Stimulated activated CD8-positive, alpha-beta memory T cell treated with anti-CD3 and anti-CD28 coated beads, Interleukin-4, amount 100 ng/mL, for 48 hours (primary cell): ENCODE data around the gene KRT6A.
"Not testable (repeated sequence)": the region's sequence is repeated elsewhere in the genome, so short reads cannot be mapped to it uniquely, and the experiment has no call there.

Experiments
- DNase-seq: peaks from one replicate; pipeline ENCODE4 v3.0.0-alpha.2; 2020

Gene KRT6A

DNA sequence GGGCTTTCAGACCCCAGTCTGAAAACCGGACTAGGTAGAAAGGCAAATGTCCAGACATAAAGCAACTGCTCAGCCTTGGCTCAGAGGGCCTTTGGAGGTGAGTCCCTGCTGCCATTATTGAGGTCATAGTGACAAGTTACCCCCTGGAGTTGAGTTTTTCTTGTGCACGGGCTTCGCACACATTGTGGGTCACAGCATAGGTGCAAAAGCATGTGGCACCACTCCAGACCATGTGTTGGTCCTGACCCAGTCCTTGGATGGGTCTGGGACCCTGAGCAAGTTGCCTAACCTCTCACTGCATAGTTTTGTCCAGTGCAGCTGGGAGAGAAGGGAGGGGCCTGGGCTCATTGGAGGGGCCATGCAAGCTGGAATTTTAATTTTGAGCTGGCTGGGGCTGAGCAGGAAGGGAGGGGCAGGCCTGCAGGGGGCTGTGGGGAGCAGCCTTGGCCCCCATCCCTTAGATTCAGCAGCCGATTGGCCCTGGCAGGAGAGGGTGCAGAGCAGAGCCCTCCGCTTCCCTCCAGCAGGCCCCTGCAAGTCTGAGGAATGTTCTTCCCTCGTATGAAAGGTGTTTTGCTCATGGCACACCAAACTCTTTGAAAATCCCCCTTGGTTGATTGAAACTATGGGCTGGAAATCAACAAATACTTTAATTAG is 31.3 kb upstream of the KRT6A start:
- no peak for DNase-seq

DNA sequence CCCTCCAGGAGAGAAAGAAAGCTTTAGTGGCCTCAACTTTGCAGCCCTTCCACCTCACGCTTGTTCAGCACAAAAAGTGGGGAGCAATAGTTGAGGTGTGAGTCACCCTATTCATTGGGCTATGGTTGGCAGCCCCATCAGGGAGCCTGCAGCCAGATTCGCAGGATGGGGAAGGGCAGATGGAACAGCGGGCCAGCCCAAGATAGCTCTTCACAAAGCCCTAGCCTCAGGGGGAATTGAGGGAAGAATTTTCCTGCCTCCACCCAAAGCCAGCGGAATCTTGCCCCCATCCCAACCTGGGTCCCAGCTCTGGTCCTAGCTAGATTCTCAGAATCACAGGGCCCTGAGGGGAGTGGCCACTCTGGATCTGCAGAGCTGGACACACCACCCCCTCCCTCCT is 30.8 kb upstream of the KRT6A start:
- DNase-seq = peak; percentile 16

DNA sequence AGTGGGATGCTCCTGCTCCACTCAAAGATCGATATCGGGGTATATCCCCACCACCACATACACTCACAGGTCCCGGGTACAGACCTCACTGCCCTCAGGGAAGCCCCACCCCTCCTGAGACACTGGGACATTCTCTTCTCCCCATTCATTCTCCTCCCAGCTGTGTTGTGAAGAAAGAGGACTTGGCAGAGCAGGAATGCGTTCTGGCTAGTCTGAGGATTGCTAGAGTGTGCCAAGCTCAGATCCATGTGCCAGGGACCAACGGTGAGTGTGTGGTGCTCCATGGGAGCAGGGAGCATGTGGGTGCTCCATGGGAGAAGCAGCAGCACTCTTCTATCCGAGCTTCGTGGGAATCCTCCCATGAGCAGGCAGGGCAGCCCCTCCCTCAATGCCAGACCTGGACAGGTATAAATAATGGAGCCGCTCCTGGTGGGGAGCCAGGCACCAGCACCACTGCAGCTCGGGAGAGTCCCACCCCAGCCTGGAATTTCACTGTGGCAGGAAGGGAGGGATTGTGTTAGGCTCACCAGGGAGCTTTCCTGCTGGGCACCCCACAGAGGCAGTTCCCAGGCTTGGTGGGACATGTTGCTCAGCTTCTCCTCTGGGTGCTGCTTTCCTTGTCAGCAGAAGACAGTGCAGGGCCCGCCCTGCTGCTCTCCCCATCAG is 29.4 kb upstream of the KRT6A start:
- peak; percentile 13 for DNase-seq

DNA sequence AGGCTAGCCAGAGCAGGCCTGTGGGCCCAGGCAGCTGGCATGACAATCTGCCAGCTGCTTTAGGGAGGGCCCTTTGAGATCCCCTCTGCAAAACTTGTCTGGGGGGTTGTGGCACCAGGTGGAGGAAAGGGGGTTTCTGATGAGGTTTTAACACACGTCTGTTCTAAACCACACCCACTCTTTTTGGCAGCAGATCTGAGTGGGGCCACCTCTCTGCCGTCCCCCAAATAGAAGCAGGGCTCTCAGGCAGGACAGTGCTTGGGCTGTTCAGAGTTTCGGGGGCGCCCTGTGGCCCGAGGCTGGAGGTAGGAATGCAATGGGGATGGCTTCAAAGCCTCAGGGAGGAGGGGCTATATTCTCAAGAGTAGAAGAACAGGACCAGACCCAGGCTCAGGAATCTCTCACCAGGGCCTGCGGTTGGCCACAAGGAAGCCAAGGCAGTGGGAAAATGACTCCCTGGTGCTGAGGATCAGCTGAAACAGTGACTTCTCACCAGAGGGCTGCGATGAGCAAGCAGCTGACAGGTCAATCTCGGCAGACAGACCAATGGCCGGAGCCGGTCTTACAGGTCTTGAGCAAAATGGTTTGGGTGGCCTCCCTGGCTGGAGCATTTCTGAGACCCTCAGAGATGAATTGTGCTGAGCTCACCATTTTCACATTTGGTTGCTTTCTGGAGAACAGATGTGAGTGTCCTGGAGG is 28.7 kb upstream of the KRT6A start:
- peak; percentile 17 for DNase-seq

DNA sequence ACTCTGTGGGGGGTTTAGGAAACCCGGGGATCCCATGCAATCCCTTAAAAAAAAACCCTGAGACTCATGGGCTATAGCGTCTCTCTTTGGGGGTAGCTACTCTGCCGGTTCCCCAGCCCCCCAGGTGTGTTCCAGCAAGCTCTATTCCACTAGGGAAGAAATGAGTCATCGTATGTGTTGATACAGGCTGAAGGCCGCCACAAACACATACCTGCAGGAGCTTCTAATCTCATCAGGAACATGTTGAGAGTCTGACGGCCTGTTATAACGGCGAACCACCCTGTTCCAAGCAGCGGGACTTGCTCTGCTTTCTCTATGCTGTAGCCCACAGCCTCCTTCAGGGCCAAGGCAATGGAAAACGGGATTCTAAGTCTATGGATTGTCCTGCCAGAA is 28.1 kb upstream of the KRT6A start:
- DNase-seq = peak; percentile 7

DNA sequence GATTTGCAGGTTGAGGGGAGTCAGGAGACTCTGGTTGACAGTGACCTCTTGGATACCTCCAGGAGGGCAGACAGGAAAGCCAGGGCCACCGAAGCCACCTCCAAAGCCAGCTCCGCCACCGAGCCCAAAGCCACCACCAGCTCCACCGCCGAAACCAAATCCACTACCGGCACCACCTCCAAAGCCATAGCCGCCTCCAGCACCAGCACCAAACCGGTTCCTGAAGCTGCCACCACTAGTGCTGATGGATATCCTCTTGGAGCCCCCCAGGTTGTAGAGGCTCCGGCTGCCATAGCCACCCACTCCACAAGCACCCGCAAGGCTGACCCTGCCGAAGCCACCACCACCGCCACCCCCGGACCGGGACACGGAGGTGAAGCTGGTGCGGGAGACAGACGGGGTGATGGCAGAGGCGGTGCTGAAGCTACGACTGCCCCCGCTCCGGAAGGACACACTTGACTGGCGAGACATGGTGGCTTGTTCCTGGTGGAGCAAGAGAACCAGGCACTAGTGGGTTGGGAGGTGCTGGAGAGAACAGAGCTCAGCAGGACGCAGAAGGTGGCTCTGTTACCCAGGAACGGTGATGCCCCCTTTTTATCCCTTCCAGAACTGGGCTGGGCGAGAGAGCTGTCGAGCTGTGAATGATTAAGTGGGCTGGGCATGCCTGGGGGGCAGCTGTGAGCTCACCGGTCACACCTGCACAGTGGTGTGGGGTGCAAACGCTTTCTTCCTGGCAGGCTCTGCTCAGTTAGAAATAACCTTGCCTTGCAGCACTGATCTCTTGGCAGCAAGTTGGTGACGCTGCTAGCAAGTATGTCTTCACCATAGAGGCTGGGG is 27.0 kb upstream of the KRT6A start, which contains the start of gene KRT5:
KRT5 (minus strand) TSS at position 569 of the 837 bp plus-strand sequence; CDS start at position 471, 98 bp downstream.
- DNase-seq = no peak

DNA sequence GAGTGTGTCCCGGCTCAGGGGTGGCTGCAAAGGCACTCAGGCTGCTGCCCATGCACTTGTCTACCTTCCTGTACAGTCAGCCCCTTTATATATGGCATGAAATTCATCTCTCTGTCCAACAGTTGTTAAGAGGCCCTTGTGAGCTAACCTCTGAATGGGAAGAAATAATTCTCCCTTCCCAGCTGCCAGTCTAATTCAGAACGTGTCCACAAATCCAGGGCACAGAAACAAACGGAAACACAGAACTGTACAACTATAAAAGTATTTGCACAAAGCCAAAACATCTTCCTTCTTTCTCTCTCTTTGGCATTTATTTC is 26.3 kb upstream of the KRT6A start:
- no peak for DNase-seq

DNA sequence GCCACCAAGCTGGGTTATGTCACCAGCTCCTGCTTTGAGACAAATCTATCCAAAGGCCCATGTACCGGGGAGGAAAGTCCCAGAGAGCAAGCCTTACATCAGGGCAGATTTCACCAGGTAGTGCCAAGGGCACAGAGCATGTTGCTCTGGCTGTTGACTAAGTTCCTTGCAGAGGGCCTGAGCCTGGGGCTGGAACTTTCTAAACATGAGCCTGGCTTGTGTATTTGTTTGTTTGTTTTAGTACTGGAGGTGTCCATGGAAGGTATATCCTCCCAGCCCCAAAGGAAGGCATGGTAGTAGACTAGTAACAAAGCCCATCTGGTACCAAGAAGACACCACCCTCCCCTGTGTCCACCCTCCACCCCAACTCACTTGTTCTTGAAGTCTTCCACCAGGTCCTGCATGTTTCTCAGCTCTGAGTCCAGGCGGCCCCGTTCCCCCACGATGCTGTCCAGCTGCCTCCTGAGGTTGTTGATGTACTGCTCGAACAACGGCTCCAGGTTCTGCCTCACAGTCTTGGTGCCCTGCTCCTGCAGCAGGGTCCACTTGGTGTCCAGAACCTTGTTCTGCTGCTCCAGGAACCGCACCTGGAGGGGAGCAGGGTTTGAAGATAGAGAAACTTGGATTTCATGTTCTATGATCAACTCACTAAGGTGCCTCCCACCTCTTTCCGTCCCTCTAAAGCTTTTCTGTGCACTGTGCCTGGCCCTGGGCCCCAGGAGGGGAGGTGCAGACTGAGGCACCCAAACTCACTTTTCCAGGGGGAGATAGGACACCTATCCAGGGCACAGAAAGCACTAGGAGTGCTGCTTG is 25.7 kb upstream of the KRT6A start:
- peak; percentile 12 for DNase-seq

DNA sequence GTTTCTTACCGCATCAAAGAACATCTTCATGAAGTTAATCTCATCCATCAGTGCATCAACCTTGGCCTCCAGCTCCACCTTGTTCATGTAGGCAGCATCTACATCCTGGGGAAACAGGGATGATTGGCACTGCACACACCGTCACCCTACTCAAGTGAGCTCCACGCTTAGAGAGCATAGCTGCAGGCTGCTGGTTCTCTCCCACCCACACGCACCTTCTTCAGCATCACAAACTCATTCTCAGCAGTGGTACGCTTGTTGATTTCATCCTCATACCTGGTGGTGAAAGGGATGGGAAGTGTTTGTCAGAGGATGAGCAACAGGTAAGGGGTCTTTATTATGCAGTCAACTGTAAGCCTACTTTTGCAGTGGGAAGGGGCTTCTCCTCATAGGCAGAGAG is 24.8 kb upstream of the KRT6A start:
- DNase-seq = no peak

DNA sequence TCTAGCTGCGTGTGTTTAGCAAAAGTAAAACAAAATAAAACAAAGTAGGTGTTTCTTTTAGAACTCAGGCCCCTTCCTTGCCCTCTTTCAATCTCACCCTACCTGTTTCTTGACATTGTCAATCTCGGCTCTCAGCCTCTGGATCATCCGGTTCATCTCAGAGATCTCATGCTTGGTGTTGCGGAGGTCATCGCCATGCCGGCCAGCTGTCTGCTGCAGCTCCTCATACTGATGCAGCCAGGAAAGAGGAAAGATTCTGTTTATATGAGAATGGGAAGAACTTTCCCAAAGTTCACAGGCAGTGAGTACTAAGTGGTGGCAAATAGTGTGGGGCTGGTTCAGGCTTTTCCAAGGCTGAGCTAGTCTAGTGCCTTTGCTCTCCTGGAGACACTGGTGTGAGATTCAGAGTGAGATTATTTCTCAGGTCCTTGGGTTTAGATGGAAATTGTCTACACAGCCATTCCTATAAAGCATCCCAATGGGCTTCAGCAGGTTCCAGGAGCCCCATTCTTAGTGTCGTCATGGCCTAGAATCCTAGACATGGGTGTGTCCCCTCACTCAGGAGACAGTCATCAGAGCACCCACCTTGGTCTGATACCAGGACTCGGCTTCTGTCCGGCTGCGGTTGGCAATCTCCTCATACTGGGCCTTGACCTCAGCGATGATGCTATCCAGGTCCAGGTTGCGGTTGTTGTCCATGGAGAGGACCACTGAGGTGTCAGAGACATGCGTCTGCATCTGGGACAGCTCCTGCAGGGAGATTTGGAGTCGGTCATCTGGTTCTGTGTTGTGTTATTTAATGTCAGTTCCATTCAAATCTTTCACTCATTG is 24.2 kb upstream of the KRT6A start:
- no peak for DNase-seq

DNA sequence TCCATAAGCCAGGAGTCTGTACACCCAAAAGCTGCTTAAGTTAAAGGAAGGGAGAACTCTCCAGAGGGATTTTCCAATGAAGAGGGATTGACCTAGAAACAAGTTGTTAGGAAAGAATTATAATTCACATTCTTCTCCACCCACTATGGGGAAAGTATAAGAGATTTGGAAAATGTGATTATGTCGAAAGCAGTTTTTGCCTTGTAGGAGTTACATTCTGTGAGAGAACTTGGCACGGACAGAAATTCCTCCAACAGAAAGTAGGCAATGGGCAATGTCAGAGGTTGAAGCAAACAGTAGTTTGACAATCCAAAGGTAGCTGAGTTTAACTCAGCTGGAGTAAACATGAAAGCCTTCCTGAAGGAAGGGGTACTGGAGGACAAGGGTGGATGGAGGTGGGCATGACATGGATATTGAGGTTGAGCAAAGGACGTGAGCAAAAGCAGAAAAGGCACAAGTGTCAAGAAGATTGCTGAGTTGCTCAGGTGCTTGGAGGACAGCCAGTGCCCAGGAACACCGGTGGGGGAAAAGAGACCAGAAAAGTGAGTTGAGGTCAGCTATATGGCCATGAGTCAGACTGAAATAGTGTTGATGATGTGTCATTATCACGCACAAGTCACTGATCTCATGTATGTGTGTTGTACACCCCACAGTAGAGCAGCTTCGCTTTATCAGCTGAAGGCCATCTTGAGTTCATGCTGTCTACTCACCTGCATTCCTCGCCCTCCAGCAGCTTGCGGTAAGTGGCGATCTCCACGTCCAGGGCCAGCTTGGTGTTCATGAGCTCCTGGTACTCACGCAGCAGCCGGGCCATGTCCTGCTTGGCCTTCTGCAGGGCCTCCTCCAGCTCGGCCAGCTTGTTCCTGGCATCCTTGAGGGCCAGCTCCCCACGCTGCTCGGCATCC is 23.1 kb upstream of the KRT6A start:
- DNase-seq = no peak

DNA sequence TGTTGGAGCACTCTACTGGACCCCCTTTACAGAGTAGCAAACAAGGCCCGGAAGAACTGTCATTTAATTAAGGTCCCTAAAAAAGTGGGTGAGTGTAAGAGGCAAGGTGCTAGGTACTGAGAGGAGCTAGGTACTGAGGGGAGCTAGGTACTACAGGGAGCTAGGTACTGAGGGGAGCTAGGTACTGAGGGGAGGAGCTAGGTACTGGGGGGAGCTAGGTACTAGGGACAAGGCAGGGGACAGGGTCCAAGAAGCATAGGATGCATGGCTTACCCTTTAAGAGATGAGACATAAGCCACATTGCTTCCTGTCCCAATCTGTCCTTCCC is 22.2 kb upstream of the KRT6A start:
- no peak for DNase-seq

DNA sequence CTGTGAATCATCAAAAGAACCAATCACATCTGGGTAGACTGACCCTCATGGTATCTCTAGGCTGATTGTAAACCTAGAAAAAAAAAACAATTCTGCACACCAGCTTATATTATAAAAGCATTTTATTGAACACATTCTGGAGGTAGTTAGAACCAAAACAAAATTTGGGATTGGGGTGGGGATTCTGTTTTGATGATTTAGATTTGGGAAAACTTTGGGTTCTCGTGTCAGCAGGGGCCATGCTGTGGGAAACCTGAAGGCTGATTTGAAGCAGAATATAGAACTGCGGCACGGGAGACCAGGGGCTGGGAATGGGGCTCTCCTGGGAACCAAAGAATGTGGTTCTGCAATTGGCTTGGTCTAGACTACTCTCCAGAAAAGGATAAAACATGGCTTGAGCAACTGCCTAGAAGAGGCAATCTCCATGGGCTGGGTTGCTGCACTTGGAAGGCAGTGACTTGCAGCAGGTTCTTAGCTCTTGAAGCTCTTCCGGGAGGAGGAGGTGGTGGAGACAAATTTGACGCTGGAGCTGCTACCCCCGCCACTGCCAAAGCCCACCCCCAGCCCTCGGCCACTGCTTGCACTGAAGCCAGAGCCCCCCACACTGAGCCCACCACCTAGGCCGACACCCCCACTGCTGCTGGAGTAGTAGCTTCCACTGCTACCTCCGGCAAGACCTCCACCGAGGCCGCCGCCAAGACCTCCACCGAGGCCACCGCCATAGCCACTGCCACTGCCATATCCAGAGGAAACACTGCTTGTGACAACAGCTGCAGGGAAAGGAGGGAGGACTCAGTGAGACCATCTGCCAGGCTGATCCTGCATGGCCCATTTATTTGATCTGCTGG is 21.6 kb upstream of the KRT6A start:
- no peak for DNase-seq

DNA sequence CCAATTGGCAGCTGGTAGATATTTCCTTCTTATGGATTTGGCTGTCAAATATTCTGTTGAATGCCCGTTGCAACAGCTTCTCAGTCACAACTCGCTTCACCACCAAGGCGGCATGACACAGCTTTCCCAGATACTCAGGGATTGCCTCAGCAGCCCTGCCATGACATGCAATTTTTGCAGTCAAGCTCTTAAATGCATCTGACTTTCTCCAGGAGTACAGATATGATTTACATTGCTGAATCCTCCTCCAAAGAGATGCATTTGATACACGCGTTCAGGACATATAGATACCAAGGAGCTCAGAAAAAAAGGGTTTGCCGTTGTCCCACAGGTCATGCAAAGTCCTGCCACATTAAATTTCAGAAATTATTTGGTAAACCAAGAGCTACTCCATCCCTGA is 20.7 kb upstream of the KRT6A start:
- DNase-seq = no peak

DNA sequence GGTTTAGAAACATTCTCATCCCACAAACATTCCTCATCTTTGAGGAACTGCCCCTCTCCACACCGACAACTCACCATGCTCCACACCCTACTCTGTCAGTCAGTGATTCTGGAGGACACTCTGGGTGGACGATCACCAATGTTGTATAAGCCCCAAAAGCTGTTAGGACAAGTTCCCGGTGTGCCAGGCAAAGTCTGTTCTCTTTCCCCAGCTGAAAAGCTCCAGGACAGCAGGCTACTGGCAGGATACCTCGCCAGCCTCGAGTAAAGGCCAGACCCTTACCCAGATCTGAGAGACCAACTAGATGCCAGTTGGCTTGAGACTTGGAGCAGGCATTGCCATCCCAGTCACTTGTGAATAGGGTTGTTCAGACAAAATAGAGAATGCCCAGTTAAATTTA is 15.2 kb upstream of the KRT6A start:
- DNase-seq = no peak

DNA sequence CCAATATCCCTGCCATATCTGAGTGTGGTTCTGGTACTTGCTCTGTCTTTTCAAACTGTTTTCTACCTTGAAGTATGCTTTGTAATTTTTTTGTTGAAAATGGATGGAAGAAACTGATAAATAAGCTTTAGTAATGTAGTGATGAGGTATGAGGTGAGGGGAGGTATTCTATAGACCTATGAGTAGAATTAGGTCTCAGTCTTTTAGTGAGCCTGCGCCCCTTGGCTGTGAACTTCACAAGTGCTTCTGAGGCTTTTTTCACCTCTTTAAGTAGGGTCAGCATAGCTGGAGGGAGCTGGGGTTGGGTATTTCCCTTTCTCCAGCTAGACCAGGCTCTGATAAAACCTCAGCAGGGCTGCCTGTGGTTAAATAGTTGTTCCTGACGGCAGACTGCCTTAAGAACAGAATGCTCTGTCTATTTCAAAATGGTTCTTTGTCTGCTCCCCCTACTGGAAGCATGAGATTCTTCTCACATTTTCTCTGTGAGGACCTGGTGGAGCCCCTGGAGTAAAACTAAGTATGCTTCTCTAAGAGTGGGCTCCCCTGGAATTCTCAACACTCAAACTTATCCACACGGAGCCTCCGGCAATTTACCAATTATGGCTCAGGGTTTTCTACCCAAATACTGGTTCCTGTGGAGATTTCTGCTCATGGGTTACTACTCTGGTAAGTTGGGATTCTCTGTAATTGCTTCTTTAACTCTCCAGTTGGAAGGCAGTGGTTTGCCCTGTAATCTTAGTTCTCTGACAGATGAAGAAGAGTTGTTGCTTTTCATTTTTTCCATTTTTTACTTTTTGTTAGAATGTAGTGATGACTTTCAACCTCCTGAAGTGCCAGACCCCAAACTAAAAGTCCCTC is 14.0 kb upstream of the KRT6A start:
- DNase-seq = no peak

DNA sequence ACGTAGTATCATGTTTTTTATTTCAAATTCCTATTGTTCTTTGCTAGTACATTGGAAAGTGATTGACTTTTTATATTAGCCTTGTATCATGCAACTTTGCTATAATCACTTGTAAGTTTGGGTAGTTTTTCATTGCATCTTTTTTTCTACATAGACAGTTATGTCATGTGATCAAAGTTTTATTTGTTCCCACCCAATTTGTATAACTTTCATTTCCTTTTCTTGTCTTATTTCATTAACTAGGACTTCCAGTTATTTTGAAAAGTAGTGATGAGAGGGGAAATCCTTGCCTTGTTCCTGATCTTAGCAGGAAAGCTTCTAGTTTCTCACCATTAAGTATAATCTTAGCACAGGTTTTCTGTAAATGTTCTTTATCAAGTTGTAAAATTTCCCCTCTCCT is 9.8 kb upstream of the KRT6A start:
- DNase-seq = no peak

DNA sequence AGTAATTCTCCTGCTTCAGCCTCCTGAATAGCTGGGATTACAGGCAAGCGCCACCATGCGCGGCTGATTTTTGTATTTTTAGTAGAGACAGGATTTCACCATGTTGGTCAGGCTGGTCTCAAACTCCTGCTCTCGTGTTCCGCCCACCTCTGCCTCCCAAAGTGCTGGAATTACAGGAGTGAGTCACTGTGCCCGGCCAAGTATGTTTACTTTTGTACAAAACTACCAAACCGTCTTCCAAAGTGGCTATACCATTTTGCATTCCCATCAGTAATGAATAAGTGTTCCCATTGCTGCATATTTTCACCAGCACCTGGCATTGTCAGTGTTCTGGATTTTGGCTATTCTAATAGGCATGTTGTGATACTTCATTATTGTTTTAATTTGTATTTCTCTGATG is 8.4 kb upstream of the KRT6A start:
- no peak for DNase-seq

DNA sequence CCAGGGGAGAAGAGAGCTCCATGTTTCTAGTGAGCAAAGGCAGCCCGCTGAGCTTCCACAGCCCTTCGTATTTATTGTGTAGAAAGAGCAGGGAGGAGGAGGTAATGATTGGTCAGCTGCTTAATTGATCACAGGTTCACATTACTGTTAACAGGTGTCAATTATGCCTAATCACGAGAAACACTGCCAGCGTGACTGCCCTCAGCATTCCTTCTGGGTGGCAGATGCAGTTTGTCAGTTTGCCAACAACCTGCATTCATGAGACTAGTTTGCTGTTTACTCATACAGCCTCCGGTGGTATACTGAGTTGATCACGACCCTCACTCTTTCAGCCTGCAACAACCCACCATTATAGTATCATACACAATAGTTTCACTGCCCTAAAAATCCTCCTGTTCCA is 7.5 kb upstream of the KRT6A start:
- DNase-seq = not testable (repeated sequence)
